ENCODE data around the gene TRIM65.

TRIM65 gene

GRCh38 chr17:75917141-75917916 lies 20.6 kb upstream of the TRIM65 start:
- DNase-seq (ENCODE audit: low spot score), result no peak

- DNase-seq (ENCODE audit: low spot score), result no peak
Measured at GRCh38 chr17:75915268-75915667, 18.5 kb upstream of the TRIM65 start.

DNA sequence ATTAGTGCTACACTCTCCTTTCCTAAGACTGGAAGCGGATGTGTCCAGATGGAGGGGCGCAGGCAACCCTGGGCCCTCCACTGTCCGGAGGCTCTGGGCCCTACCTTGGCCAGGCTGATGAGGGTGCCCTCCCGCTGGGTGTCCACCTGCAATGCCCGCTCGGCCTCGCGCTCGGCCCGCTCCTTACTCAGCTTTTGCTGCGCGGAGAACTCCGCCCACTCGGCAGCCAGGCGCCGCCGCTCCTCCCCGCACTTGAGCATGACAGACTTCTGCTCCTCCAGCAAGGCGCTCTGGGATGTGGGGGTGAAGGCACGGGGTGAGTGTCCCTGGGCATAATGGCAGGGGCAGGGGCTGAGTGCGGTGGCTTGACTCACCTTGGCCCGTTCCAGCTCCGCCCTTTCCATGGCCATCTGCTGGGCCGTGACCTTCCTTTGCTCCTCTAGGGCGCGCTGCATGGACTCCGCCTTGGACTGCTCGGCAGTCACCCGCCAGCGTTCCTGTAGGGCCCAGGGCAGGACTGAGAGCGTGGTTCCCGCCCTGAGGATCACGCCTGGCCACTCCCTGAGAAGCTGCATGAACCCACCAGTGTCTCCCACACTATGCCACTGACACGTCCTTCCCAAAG lies 18.0 kb upstream of the TRIM65 start:
- no peak for DNase-seq (ENCODE audit: low spot score)

DNA sequence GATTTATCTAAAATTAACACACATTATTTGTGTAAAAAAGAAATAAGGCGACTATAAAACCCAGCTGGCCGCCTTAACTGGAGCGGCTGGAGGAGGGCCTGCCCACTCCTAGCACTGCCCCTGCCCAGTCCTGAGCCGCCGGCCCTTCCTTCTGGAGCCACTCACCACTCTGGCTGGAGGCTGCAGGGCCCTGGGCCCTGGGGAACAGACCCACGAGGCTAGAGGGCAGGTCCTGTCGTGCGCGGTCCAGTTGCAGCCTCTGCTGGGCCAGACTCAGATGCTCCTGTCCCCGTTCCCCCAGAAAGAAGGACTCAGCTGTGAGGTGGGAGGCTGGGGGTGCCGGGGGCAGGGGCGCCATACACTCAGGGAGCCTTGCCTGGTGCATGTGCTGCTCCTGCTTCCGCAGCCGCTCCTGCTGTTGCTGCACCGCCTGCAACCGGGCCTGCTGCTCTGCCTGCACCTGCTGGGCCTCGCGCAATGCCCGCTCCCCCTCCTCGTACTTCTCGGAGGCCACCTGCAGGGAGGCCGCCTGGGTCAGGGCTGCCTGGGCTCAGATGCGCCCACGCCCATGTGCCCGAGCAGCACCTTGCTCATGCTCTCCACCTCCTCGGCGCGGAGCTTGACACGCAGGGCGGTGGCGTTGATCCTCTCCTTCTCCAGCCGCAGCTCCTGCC lies 16.9 kb upstream of the TRIM65 start:
- no peak for DNase-seq (ENCODE audit: low spot score)

DNA sequence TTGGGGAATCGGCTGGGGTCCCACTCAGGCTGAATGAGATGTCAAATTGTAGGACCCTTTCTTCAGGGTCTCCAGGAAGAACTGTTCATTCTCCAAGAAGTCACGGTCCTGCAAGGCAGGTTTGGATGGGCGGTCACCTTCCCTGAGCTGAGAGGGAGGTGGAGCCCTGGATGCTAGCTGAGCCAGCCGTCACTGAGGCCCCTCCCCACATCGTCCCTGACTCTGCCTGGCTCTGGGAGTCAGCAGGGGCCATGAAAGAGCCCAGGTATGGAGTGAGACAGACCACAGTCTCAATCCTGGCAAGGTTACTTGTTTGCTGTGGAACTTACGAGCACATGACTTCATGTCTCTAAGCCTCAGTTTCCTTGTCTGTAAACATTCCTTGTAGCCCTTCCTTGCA lies 13.9 kb upstream of the TRIM65 start:
- no peak for DNase-seq (ENCODE audit: low spot score)

GRCh38 chr17:75909812-75910274 lies 13.1 kb upstream of the TRIM65 start:
- DNase-seq (ENCODE audit: low spot score), result no peak

- DNase-seq (ENCODE audit: low spot score), result no peak
Measured at GRCh38 chr17:75909051-75909811, 12.5 kb upstream of the TRIM65 start.

DNA sequence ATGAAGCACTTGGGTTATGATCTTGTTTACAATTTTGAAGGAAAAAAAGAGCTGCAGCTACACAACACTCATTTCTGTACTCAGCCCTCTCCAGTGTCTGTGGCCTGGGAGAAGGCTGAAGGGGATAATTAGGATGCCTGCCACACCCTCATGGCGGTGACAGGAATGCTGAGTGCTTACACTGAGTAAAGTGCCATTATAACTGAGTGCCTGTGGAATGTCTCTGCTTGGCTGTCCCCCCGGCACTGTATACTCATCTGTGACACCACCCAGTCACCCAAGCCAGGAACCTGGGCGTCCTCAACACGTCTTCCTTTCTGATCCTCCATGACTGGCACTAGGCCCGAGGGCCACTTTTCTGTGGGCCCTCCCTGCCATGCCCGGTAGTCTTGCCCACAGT lies 11.4 kb upstream of the TRIM65 start:
- no peak for DNase-seq (ENCODE audit: low spot score)

- DNase-seq (ENCODE audit: low spot score), result no peak
Measured at GRCh38 chr17:75906143-75906884, 9.6 kb upstream of the TRIM65 start.

- peak; percentile 83 for DNase-seq (ENCODE audit: low spot score)
Measured at GRCh38 chr17:75904749-75905521, 8.2 kb upstream of the TRIM65 start, which contains the start of gene MRPL38. Gene MRPL38, minus strand, starts transcription at chr17:75904884. Its CDS starts 9 bp downstream, at chr17:75904875.

- no peak for DNase-seq (ENCODE audit: low spot score)
Measured at GRCh38 chr17:75902406-75902805, 5.7 kb upstream of the TRIM65 start.

DNA sequence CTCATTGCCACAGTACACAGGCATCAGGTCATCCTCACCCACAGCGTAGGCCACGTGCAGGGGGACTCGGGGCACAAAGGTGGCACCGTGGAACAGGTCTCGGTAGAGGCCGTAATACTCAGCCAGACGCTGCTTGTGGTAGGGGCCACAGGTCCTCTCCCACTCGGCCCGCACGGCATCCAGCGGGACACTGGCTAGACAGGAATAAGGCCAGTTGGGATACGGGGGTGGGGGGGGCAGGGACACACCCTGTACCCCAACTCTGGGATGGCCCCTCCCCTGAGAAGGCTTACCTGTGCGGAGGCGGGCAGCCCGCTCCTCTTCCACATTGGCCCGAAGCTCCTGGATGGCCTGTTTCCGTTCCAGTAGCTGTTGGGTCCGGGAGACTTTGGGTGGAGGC lies 5.0 kb upstream of the TRIM65 start:
- no peak for DNase-seq (ENCODE audit: low spot score)

- DNase-seq (ENCODE audit: low spot score), result no peak
Measured at GRCh38 chr17:75900691-75901533, 4.2 kb upstream of the TRIM65 start.

DNA sequence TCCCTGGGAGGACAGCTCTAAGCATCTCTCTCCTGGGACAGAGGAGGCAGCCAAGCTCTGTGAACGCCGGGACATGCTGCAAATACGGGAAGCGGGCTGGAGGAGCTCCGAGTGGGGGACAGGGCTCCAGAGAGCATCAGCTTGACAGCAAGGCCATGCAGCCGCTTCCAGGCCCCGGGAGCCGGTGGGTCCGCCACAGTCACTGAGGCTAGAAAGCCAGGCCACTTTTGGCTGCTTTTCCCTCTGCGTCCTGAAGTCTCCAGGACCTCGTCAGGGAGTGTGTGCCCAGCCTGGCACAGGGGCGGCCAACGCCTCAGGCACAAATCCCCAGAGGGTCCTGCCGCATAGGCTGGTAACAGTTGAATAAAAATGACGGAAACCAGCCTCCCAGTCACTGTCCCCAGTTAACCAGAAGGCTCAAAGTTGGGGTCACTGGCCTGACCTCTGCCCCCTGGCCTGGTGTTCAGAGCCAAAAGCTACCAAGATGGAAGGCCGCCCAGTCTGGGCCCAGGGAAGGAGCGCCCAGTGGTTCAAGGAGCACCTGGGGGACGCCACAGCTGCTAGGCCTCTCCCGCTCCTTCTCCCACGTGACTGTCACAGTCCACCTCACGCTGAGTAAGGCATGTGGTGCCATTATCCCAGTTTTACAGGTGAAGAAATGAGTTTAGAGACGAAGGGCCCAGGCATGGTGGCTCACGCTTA lies 3.2 kb upstream of the TRIM65 start:
- DNase-seq (ENCODE audit: low spot score), result no peak

GRCh38 chr17:75899353-75899752 lies 2.6 kb upstream of the TRIM65 start:
- DNase-seq (ENCODE audit: low spot score), result no peak

GRCh38 chr17:75898791-75899190 lies 2.0 kb upstream of the TRIM65 start:
- DNase-seq (ENCODE audit: low spot score), result no peak

GRCh38 chr17:75898065-75898464 lies 1.3 kb upstream of the TRIM65 start:
- no peak for DNase-seq (ENCODE audit: low spot score)

DNA sequence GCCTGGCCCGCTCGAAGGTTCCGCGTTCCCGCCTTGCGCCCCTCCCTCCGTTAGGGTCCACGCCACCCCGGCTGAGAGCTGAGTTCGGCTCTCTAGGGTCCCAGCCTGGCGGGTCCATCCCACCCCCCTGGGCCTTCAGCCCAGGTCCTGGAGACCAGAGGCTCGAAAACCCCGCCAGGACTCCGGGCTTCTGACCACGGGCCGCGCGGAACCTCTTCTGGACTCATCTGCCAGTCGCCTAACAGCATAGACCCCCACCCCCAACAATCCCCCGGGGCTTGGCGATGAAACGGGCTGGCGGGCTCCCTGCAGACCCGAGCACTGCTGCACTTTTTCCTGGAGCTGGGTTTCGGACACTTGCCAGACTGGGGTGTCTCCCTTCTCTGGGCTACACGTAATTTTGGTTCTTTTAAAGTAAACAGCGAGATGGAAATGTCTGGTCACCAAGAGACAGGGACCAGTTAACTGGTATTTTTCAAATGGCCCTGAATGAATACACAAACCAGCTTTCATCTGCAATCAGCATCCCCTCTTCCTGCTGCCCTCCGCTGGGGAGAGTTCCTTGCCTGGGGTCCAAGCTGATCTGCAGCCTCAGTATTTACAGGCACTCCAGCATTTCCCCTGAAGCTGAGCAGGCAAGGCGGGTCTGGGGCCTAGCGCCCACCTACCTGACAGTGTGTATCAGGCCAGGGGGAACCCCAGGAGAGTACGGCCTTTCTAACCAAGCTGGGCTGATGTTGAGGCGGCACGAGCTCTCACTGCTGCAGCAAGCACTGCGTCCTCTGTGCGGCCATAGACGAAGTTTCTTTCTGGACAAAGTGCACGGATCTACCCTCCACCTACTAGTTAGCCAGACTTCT lies 639 bp upstream of the TRIM65 start:
- DNase-seq (ENCODE audit: low spot score), result no peak

All from globus pallidus (tissue), 1 donor.